Measurements from ENCODE around the gene THAP9.
"Not testable (repeated sequence)": the region's sequence is repeated elsewhere in the genome, so short reads cannot be mapped to it uniquely, and the experiment has no call there.

The THAP9 gene

GRCh38 chr4:82900411-82901182, at the start of gene THAP9:
TSS of gene THAP9 (plus strand) at chr4:82900735. CDS start at chr4:82900803, 68 bp downstream.
- Mint-ChIP-seq H3K36me3 (peaks cover 4% of the 10 kb centered on the region), H3K9me3 (no peaks in the 10 kb centered on the region), H3K27me3 (no peaks in the 10 kb centered on the region), H3K27ac (no peak within 1 kb of the TSS), H3K4me1 (peaks cover 15% of the 10 kb centered on the region), H3K4me3 (no peak within 1 kb of the TSS)
- DNase-seq (ENCODE audit: low spot score in 2 of 2) (peak; percentile 93 to 96), ATAC-seq (ENCODE audit: low read depth) (peak; percentile 82)

GRCh38 chr4:82851318-82851717, 49.2 kb upstream of the THAP9 start:
- Mint-ChIP-seq H3K27me3 (no peaks in the 10 kb centered on the region), H3K27ac (peak overlapping the region; percentile 17), H3K4me3 (no peak overlapping the region)

DNA sequence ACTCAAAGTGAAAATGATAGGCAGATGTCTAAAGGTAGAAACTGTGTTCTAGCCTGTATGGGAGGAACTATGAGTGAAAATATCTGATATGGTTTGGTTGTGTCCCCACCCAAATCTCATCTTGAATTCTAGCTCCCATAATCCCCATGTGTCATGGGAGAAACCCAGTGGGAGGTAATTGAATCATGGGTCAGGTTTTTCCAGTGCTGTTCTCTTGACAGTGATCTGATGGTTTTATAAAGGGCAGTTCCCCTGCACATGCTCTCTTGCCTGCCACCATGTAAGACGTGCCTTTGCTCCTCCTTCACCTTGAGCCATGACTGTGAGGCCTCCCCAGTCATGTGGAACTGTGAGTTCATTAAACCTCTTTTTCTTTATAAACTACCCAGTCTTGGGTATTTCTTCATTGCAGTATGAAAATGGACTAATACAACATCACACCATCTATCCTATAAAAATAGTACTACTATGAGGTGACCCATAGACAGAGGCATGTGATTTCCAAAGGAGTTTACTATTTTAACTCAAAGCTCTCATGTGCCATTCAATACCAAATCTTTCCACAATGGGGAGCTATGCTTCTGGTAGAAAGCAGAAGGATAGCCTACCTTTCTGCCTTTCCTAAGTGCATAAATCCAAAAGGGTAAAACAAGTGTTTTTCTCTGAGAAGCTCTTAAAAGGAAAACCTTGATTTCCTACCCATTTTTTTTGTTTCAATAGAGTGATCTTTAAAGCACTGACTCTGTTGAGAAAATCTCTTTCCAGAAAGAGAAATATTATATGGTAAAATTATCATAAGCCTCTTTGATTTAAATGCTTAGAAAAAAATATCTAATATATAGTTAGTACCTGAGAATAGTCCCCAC, 48.4 kb upstream of the THAP9 start:
- no peak for DNase-seq (ENCODE audit: low spot score in 2 of 2)
- H3K27me3 Mint-ChIP-seq, result no peaks in the 10 kb centered on the region
- peak overlapping the region; percentile 47 for H3K27ac Mint-ChIP-seq
- H3K4me1 Mint-ChIP-seq, result no peaks in the 10 kb centered on the region
- H3K4me3 Mint-ChIP-seq, result no peak overlapping the region
- H3K9me3 Mint-ChIP-seq, result no peaks in the 10 kb centered on the region
- peaks cover 39% of the 10 kb centered on the region for H3K36me3 Mint-ChIP-seq
- ATAC-seq (ENCODE audit: low read depth), result peak; percentile 37

More at GRCh38 chr4:82851318-82851717, 49.2 kb upstream of the THAP9 start:
- peaks cover 42% of the 10 kb centered on the region for H3K36me3 Mint-ChIP-seq
- DNase-seq (ENCODE audit: low spot score in 2 of 2) (no peak), ATAC-seq (ENCODE audit: low read depth) (no peak)
- H3K9me3 Mint-ChIP-seq, result no peaks in the 10 kb centered on the region
- no peaks in the 10 kb centered on the region for H3K4me1 Mint-ChIP-seq

DNA sequence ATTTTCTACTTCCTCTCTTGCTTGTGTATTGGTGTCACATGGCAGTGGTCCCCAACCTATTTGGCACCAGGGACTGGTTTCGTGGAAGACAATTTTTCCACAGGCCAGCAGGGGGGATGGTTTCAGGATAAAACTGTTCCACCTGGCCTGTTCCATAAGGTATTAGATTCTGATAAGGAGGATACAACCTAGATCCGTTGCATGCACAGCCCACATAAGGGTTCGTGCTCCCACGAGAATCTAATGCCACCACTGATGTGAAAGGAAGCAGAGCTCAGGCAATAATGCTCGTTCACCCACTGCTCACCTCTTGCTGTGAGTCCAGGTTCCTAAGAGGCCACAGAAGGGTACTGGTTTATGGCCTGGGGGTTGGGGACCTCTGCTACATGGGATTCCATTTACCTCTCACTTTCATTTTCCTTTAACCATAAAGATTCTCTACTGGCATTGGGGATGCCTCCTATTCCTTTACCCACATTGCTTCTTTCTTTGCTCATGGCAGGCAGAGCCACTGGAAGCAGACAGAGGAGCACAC, 47.7 kb upstream of the THAP9 start:
- Mint-ChIP-seq H3K4me3 (no peak overlapping the region), H3K27ac (peak overlapping the region; percentile 47), H3K27me3 (no peaks in the 10 kb centered on the region), H3K36me3 (peaks cover 37% of the 10 kb centered on the region), H3K9me3 (no peaks in the 10 kb centered on the region), H3K4me1 (no peaks in the 10 kb centered on the region)
- ATAC-seq (ENCODE audit: low read depth) (no peak), DNase-seq (ENCODE audit: low spot score in 2 of 2) (no peak)

- H3K27me3 Mint-ChIP-seq; H3K4me1 Mint-ChIP-seq; H3K4me3 Mint-ChIP-seq; H3K27ac Mint-ChIP-seq; DNase-seq (ENCODE audit: low spot score in 2 of 2); ATAC-seq (ENCODE audit: low read depth); H3K9me3 Mint-ChIP-seq: not testable (repeated sequence)
- H3K36me3 Mint-ChIP-seq, result peaks cover 24% of the 10 kb centered on the region
Observed at GRCh38 chr4:82860487-82860886, 40.0 kb upstream of the THAP9 start.

- Mint-ChIP-seq H3K9me3 (no peaks in the 10 kb centered on the region), H3K27ac (peak overlapping the region; percentile 10), H3K4me1 (peaks cover 4% of the 10 kb centered on the region), H3K4me3 (no peak overlapping the region), H3K27me3 (no peaks in the 10 kb centered on the region), H3K36me3 (peaks cover 28% of the 10 kb centered on the region)
- no peak for DNase-seq (ENCODE audit: low spot score in 2 of 2)
- ATAC-seq (ENCODE audit: low read depth), result no peak
Observed at GRCh38 chr4:82861529-82861928, 39.0 kb upstream of the THAP9 start.

DNA sequence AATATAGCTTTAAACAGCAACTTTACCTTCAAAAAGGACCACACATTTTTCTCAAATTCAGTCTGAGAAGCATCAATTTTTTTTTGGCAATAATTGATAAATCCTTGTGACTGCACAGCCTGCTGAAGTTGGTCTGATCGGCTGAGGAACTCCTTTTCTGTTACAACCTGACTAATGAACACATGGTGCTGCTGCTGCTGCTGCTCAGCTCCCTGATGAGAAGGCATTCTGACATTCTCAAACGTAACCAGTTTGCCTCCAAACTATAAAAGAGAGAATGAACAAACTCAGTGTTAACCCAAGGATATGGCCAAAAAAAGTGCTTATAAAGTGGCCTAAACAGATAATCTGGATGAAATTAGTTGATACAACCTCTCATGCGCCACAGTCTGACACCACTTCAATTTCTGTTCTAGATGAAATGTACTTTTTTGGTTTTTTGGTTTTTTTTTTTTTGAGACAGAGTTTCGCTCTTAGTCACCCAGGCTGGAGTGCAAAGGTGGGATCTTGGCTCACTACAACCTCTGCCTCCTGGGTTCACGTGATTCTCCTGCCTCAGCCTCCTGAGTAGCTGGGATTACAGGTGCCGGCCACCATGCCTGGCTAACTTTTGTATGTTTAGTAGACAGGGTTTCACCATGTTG, 36.1 kb upstream of the THAP9 start:
- DNase-seq (ENCODE audit: low spot score in 2 of 2) (no peak), ATAC-seq (ENCODE audit: low read depth) (no peak)
- Mint-ChIP-seq H3K4me1 (peaks cover 4% of the 10 kb centered on the region), H3K36me3 (peaks cover 33% of the 10 kb centered on the region), H3K27ac (no peak overlapping the region), H3K9me3 (no peaks in the 10 kb centered on the region), H3K4me3 (no peak overlapping the region), H3K27me3 (no peaks in the 10 kb centered on the region)

DNA sequence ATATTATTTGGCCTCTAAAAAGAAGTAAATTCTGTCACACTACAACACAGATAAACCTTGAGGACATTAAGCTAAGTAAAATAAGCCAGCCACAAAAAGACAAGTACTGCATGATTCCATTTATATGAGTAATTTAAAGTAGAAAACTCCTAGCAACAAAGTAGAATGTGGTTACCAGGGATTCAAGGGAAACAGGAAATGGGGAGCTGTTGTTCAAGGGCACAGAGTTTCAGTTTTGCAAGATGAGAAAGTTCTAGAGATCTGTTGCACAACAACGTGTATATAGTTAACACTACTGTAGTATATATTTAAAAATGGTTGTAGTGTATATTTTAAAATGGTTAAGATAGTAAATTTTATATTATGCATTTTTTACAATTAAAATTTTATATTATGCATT, 34.9 kb upstream of the THAP9 start:
- no peak overlapping the region for H3K4me3 Mint-ChIP-seq
- no peak overlapping the region for H3K27ac Mint-ChIP-seq
- no peaks in the 10 kb centered on the region for H3K9me3 Mint-ChIP-seq
- ATAC-seq (ENCODE audit: low read depth) (no peak), DNase-seq (ENCODE audit: low spot score in 2 of 2) (no peak)
- H3K4me1 Mint-ChIP-seq, result peaks cover 4% of the 10 kb centered on the region
- peaks cover 38% of the 10 kb centered on the region for H3K36me3 Mint-ChIP-seq
- H3K27me3 Mint-ChIP-seq, result no peaks in the 10 kb centered on the region

- H3K4me3 Mint-ChIP-seq; H3K27me3 Mint-ChIP-seq; H3K27ac Mint-ChIP-seq; DNase-seq (ENCODE audit: low spot score in 2 of 2); ATAC-seq (ENCODE audit: low read depth); H3K4me1 Mint-ChIP-seq; H3K9me3 Mint-ChIP-seq: not testable (repeated sequence)
- H3K36me3 Mint-ChIP-seq, result peaks cover 39% of the 10 kb centered on the region
Observed at GRCh38 chr4:82866033-82866432, 34.5 kb upstream of the THAP9 start.

DNA sequence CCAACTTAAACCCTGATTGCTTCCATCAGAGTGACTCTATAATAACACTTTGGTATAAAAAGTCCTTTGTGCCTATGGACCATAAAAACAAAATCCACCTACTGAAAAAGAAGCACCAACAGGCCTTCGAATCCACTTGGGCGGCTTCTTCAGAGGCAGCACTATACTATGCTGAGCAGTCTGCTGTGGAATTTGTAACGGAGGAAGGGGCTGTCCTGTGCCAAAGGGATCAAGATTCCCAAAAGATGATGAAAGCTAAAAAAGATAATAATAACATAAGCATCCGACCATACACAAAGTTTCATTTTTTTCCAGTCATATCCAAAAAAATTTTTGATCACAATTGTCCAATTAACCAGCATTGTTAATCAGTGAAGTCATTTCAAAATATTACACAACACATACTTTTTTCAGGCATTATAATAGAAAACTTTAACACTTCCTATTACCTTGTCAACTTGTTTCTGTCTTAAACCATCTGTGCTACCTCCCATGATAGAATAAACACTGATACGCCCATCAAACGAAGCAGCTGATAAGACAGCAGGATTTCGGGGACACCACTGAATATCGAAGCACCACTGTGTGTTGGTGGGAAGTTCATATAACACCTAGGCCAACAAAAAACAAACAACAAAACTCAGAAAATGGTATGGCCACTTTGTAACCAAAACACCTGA, 33.7 kb upstream of the THAP9 start:
- Mint-ChIP-seq H3K4me1 (peaks cover 4% of the 10 kb centered on the region), H3K27me3 (no peaks in the 10 kb centered on the region), H3K9me3 (no peaks in the 10 kb centered on the region), H3K4me3 (no peak overlapping the region), H3K27ac (no peak overlapping the region), H3K36me3 (peaks cover 36% of the 10 kb centered on the region)
- no peak for DNase-seq (ENCODE audit: low spot score in 2 of 2)
- ATAC-seq (ENCODE audit: low read depth), result no peak

DNA sequence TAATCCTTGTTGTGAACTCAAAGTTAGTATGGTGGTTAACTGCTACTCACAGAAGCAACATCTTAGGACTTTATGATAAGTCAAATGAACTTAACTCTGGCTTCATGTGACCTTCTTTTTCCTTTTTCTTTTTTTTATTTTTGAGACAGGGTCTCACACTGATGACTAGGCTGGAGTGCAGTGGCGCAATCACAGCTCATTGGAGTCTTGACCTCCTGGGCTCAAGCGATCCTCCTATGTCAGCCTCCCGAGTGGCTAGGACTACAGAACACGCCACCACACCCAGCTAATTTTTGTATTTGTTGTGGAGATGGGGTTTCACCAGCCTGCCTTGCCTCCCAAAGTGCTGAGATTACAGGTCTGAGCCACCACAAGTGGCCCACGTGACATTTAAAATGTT, 32.0 kb upstream of the THAP9 start:
- DNase-seq (ENCODE audit: low spot score in 2 of 2) (no peak), ATAC-seq (ENCODE audit: low read depth) (no peak)
- Mint-ChIP-seq H3K9me3 (no peaks in the 10 kb centered on the region), H3K36me3 (peaks cover 34% of the 10 kb centered on the region), H3K27ac (no peak overlapping the region), H3K27me3 (no peaks in the 10 kb centered on the region), H3K4me3 (no peak overlapping the region), H3K4me1 (peaks cover 4% of the 10 kb centered on the region)

GRCh38 chr4:82885410-82885809, 15.1 kb upstream of the THAP9 start:
- H3K4me1 Mint-ChIP-seq, result peaks cover 15% of the 10 kb centered on the region
- H3K27ac Mint-ChIP-seq, result no peak overlapping the region
- no peaks in the 10 kb centered on the region for H3K27me3 Mint-ChIP-seq
- H3K36me3 Mint-ChIP-seq, result peaks cover 8% of the 10 kb centered on the region
- no peak for ATAC-seq (ENCODE audit: low read depth)
- no peak for DNase-seq (ENCODE audit: low spot score in 2 of 2)
- H3K4me3 Mint-ChIP-seq, result no peak overlapping the region
- no peaks in the 10 kb centered on the region for H3K9me3 Mint-ChIP-seq

- Mint-ChIP-seq H3K36me3 (peaks cover 5% of the 10 kb centered on the region), H3K9me3 (no peaks in the 10 kb centered on the region), H3K4me3 (no peak overlapping the region), H3K27me3 (no peaks in the 10 kb centered on the region), H3K4me1 (peaks cover 15% of the 10 kb centered on the region), H3K27ac (no peak overlapping the region)
- no peak for ATAC-seq (ENCODE audit: low read depth)
- no peak for DNase-seq (ENCODE audit: low spot score in 2 of 2)
Observed at GRCh38 chr4:82886147-82886942, 14.2 kb upstream of the THAP9 start.

All from memory B cell (primary cell).